Endothelial cell of umbilical vein (primary cell): ENCODE measurements around the gene AMELX. TPM values are rescaled to one million over a fixed set of nuclear protein-coding genes. Genes with fewer than 3 reads are reported as not detected.

ENCODE experiments used
- BruUV-seq: library from RNA; stranded (reverse); fragments of 400-500 nt; replicated peaks from 2 replicates; lab custom pipeline; 2021; lab: Mats Ljungman, UMichigan
- CTCF ChIA-PET: fragments of 300-600, 350-600 bp; sonication (Branson Sonifier 250); formaldehyde crosslinking; loops from one replicate; lab custom pipeline; 2021; ENCODE audit warnings: antibody characterized with exemption, inconsistent platforms; lab: Charles Lee
- POLR2A ChIA-PET: fragments of 300-600, 350-600 bp; sonication (Branson Sonifier 250); formaldehyde crosslinking; loops from one replicate; lab custom pipeline; 2021; ENCODE audit warnings: antibody characterized with exemption, inconsistent platforms; lab: Charles Lee
- DNase-seq: peaks from one replicate; pipeline ENCODE4 v3.0.0-alpha.2; 2011; ENCODE audit warnings: low read depth, low spot score
- FAIRE-seq: peaks from 2 replicates; lab custom pipeline; 2011; peaks lifted over from hg19 to GRCh38; lab: Jason Lieb, UNC
- H2AFZ ChIP-seq: 2 replicates; pipeline ENCODE4 v1.6.0; 2012; ENCODE audit warnings: low read depth, low read length, control low read depth, inconsistent platforms
- H3K27ac ChIP-seq: 2 replicates; pipeline ENCODE4 v1.5.1; 2011; ENCODE audit warnings: low read depth, mild to moderate bottlenecking, control low read depth, low read length, moderate library complexity; ENCODE audit not compliant: insufficient read depth
- H3K27me3 ChIP-seq, 2 experiments: 2 replicates each; pipeline versions ENCODE4 v1.6.0 to v1.6.1; 2011; ENCODE audit warnings: low read length in 2 of 2, mixed read lengths in 1 of 2; ENCODE audit not compliant: control insufficient read depth in 2 of 2, insufficient read depth in 2 of 2
- H3K36me3 ChIP-seq, 2 experiments: 2 replicates in 1 of 2; 3 replicates in 1 of 2; pipeline ENCODE4 v1.5.1; 2011; ENCODE audit warnings: low read length in 2 of 2, mild to moderate bottlenecking in 1 of 2, moderate library complexity in 1 of 2; ENCODE audit not compliant: control insufficient read depth in 2 of 2, insufficient read depth in 2 of 2; ENCODE audit errors: extremely low read depth in 1 of 2
- H3K4me1 ChIP-seq: 3 replicates; pipeline ENCODE4 v1.5.1; 2011; ENCODE audit warnings: mild to moderate bottlenecking, low read length; ENCODE audit not compliant: control insufficient read depth, insufficient read depth; ENCODE audit errors: extremely low read depth
- H3K4me2 ChIP-seq: 2 replicates; pipeline ENCODE4 v1.6.1; 2011; ENCODE audit warnings: low read length, control low read depth, mixed read lengths; ENCODE audit not compliant: insufficient read depth
- H3K4me3 ChIP-seq, 3 experiments: fragments of 200-600 bp in 1 of 3; sonication (generic), shearing (Covaris generic) in 1 of 3; replicated peaks in 1 of 3; 2 replicates each; pipeline ENCODE4 v1.5.1; 2011 to 2016; ENCODE audit warnings: control low read depth in 3 of 3, low read length in 3 of 3, mild to moderate bottlenecking in 2 of 3, inconsistent platforms in 1 of 3, low read depth in 1 of 3, moderate library complexity in 1 of 3; ENCODE audit not compliant: insufficient read depth in 1 of 3
- H3K79me2 ChIP-seq: 2 replicates; pipeline ENCODE4 v1.6.0; 2012; ENCODE audit warnings: low read length, inconsistent platforms; ENCODE audit not compliant: control insufficient read depth, insufficient read depth
- H3K9ac ChIP-seq: replicated peaks from 2 replicates; pipeline ENCODE3; 2011; ENCODE audit warnings: low read length, control low read depth; ENCODE audit not compliant: insufficient read depth; ENCODE audit errors: extremely low read depth
- H3K9me1 ChIP-seq: replicated peaks from 3 replicates; pipeline ENCODE4 v1.6.0; 2011; ENCODE audit warnings: mild to moderate bottlenecking, low read length; ENCODE audit not compliant: control insufficient read depth, insufficient read depth; ENCODE audit errors: extremely low read depth
- H3K9me3 ChIP-seq: replicated peaks from 2 replicates; pipeline ENCODE4 v1.5.1; 2012; ENCODE audit warnings: low read length, inconsistent platforms; ENCODE audit not compliant: control insufficient read depth, insufficient read depth
- H4K20me1 ChIP-seq: replicated peaks from 2 replicates; pipeline ENCODE3; 2011; ENCODE audit warnings: mild to moderate bottlenecking, low read length; ENCODE audit not compliant: control insufficient read depth, insufficient read depth; ENCODE audit errors: extremely low read depth
- CTCF ChIP-seq, 2 donors: IDR thresholded peaks; 1 replicate in 1 of 2; 2 replicates in 1 of 2; pipeline ENCODE4 v1.5.1; 2011; ENCODE audit warnings: low read length in 2 of 2, mild to moderate bottlenecking in 2 of 2, moderate library complexity in 2 of 2, control low read depth in 1 of 2, inconsistent platforms in 1 of 2, low read depth in 1 of 2; ENCODE audit not compliant: insufficient read depth in 1 of 2; ENCODE audit errors: extremely low read depth in 1 of 2
- EZH2 ChIP-seq: IDR thresholded peaks from 2 replicates; pipeline ENCODE4 v1.6.1; 2012; ENCODE audit warnings: borderline replicate concordance, low read depth, mild to moderate bottlenecking, moderate library complexity, low read length, inconsistent platforms; ENCODE audit not compliant: severe bottlenecking
- FOS ChIP-seq: IDR thresholded peaks from 2 replicates; pipeline ENCODE4 v1.6.1; 2011; ENCODE audit warnings: mild to moderate bottlenecking, low read length, moderate library complexity, borderline replicate concordance; ENCODE audit not compliant: insufficient read depth
- GATA2 ChIP-seq: IDR thresholded peaks from 2 replicates; pipeline ENCODE4 v1.7.0; 2011; ENCODE audit warnings: low read depth, mild to moderate bottlenecking, moderate library complexity, mixed read lengths, low read length; ENCODE audit not compliant: insufficient read length, insufficient read depth
- JUN ChIP-seq: IDR thresholded peaks from 2 replicates; pipeline ENCODE4 v1.6.1; 2011; ENCODE audit warnings: borderline replicate concordance, low read depth; ENCODE audit not compliant: insufficient read length, insufficient read depth
- MAX ChIP-seq: IDR thresholded peaks from 2 replicates; pipeline ENCODE4 v1.6.1; 2011; ENCODE audit not compliant: insufficient read depth, insufficient read length
- MYC ChIP-seq: IDR thresholded peaks from one replicate; pipeline ENCODE4 v1.6.1; 2011; ENCODE audit warnings: mild to moderate bottlenecking, low read depth, low read length
- POLR2A ChIP-seq: IDR thresholded peaks from 2 replicates; pipeline ENCODE4 v1.6.1; 2012; ENCODE audit warnings: low read depth, mild to moderate bottlenecking, control low read depth, low read length
- POLR2AphosphoS5 ChIP-seq: IDR thresholded peaks from 2 replicates; pipeline ENCODE4 v1.6.1; 2012; ENCODE audit warnings: low read depth, mild to moderate bottlenecking, control low read depth, low read length, moderate library complexity; ENCODE audit not compliant: insufficient read depth
- dilution Hi-C: fragments of 300-500 bp; cut with MboI; formaldehyde crosslinking; loops from one replicate; pipeline ENCODE4 v1.15.0; 2019; ENCODE audit warnings: low sequenced_read_pairs; ENCODE audit not compliant: extremely low pct_ligation_motif_present
- intact Hi-C: fragments of 100-400 bp; cut with micrococcal nuclease; formaldehyde crosslinking; loops from one replicate; pipeline ENCODE4 v1.10.0; 2022
- polyA plus RNA-seq, 4 experiments: library from polyadenylated mRNA; depleted of rRNA in 3 of 4; stranded (reverse) in 3 of 4; unstranded in 1 of 4; fragments of >200 nt; gene quantifications; 2 replicates each; pipeline versions ENCODE4 v1.2.1 to v1.2.3, GENCODE V29; 2011 to 2012; ENCODE audit warnings: missing spikeins in 1 of 4
- total RNA-seq: library from RNA; stranded (reverse); gene quantifications from 2 replicates; pipeline ENCODE4 v1.2.3, GENCODE V29; 2021

Gene AMELX
- total and polyA plus RNA-seq, 2 donors (not counting 3 experiments of a cell fraction or from before 2014, with no cell fraction given) = not detected

GRCh38 chrX:11319806-11320520, 26.8 kb downstream of the AMELX start:
- Histone ChIP-seq H3K4me2 (no peak overlapping the region), H3K4me3 (no peak overlapping the region), H3K36me3 (no peaks in the 10 kb centered on the region), H3K9me3 (no peaks in the 10 kb centered on the region), H3K79me2 (no peaks in the 10 kb centered on the region), H3K9me1 (no peaks in the 10 kb centered on the region), H3K27ac (no peak overlapping the region), H4K20me1 (no peaks in the 10 kb centered on the region), H2AFZ (no peak overlapping the region), H3K4me1 (no peaks in the 10 kb centered on the region), H3K27me3 (no peaks in the 10 kb centered on the region), H3K9ac (no peak overlapping the region)
- intact Hi-C loops = no loop called here
- no peak for DNase-seq
- no TSS peak for BruUV-seq
- ChIA-PET POLR2A (no interaction called here), CTCF (no interaction called here)
- no peak for TF ChIP-seq MAX
- TF ChIP-seq FOS = no peak
- TF ChIP-seq GATA2 = no peak
- no peak for TF ChIP-seq EZH2
- no peak for TF ChIP-seq MYC
- no peak for TF ChIP-seq POLR2AphosphoS5
- no peak for TF ChIP-seq JUN
- no peak for TF ChIP-seq POLR2A
- no peak for TF ChIP-seq CTCF (IDR thresholded peaks at IDR 0.05; ENCODE audit: extremely low read depth in 1 of 2, insufficient read depth in 1 of 2, low read depth in 1 of 2, low read length in 2 of 2)
- FAIRE-seq = no peak
- dilution Hi-C loops = no loop called here
